Measurements from ENCODE around the gene SUPT5H.
"Not testable (repeated sequence)": the region's sequence is repeated elsewhere in the genome, so short reads cannot be mapped to it uniquely, and the experiment has no call there.

The SUPT5H gene

GRCh38 chr19:39472746-39473442, 27.5 kb downstream of the SUPT5H start:
- no peak for TF ChIP-seq CTCF (IDR thresholded peaks at IDR 0.05; ENCODE audit: low read depth, low read length)

GRCh38 chr19:39473443-39473960, 28.1 kb downstream of the SUPT5H start:
- DNase-seq (ENCODE audit: extremely low read depth, low read depth): no peak
- TF ChIP-seq CTCF (IDR thresholded peaks at IDR 0.05; ENCODE audit: low read depth, low read length): no peak

More at GRCh38 chr19:39472746-39473442, 27.5 kb downstream of the SUPT5H start:
- no peak for DNase-seq (ENCODE audit: extremely low read depth, low read depth)

GRCh38 chr19:39474139-39474620, 28.8 kb downstream of the SUPT5H start:
- peak; percentile 92 for TF ChIP-seq CTCF (IDR thresholded peaks at IDR 0.05; ENCODE audit: low read depth, low read length)
- DNase-seq (ENCODE audit: extremely low read depth, low read depth): no peak

- DNase-seq (ENCODE audit: extremely low read depth, low read depth): no peak
- no peak for TF ChIP-seq CTCF (IDR thresholded peaks at IDR 0.05; ENCODE audit: low read depth, low read length)
Measured at GRCh38 chr19:39475748-39476147, 30.4 kb downstream of the SUPT5H start.

GRCh38 chr19:39479319-39479801, 34.0 kb downstream of the SUPT5H start:
- not testable (repeated sequence) for DNase-seq (ENCODE audit: extremely low read depth, low read depth)

GRCh38 chr19:39479916-39480315, 34.5 kb downstream of the SUPT5H start:
- no peak for DNase-seq (ENCODE audit: extremely low read depth, low read depth)
- no peak for TF ChIP-seq CTCF (IDR thresholded peaks at IDR 0.05; ENCODE audit: low read depth, low read length)

- peak; percentile 80 for DNase-seq (ENCODE audit: extremely low read depth, low read depth)
Measured at GRCh38 chr19:39480337-39481228, 35.2 kb downstream of the SUPT5H start, which contains the start of gene TIMM50. TIMM50 (plus strand) TSS chr19:39480838; CDS start chr19:39480854, 16 bp downstream.

More at GRCh38 chr19:39480337-39481228, 35.2 kb downstream of the SUPT5H start, which contains the start of gene TIMM50:
- TF ChIP-seq CTCF (IDR thresholded peaks at IDR 0.05; ENCODE audit: low read depth, low read length): no peak
